RKO (cell line): Measurements from ENCODE around the gene NT5DC4.
A peak's percentile ranks its signal among the peaks of the same experiment; 100 is the strongest.

ENCODE experiments used
- DNase-seq: peaks from one replicate; pipeline ENCODE4 v3.0.0-alpha.2; 2016; ENCODE audit warnings: low spot score

NT5DC4 gene

GRCh38 chr2:112720785-112721184 is at the start of gene NT5DC4:
NT5DC4 (plus strand) TSS chr2:112721020; CDS start chr2:112721080, 60 bp downstream.
- no peak for DNase-seq

- DNase-seq = no peak
Measured at GRCh38 chr2:112671801-112672200, 49.0 kb upstream of the NT5DC4 start.

- DNase-seq = no peak
Measured at GRCh38 chr2:112673008-112673407, 47.8 kb upstream of the NT5DC4 start.

- DNase-seq = no peak
Measured at GRCh38 chr2:112674229-112674628, 46.6 kb upstream of the NT5DC4 start.

- no peak for DNase-seq
Measured at GRCh38 chr2:112679484-112679883, 41.3 kb upstream of the NT5DC4 start.

- no peak for DNase-seq
Measured at GRCh38 chr2:112680666-112681101, 40.1 kb upstream of the NT5DC4 start.

GRCh38 chr2:112682101-112682500 is 38.7 kb upstream of the NT5DC4 start:
- no peak for DNase-seq

- no peak for DNase-seq
Measured at GRCh38 chr2:112683550-112684414, 37.0 kb upstream of the NT5DC4 start.

- no peak for DNase-seq
Measured at GRCh38 chr2:112684415-112684775, 36.4 kb upstream of the NT5DC4 start.

GRCh38 chr2:112685271-112685884 is 35.4 kb upstream of the NT5DC4 start:
- DNase-seq = peak; percentile 45

GRCh38 chr2:112686348-112687217 is 34.2 kb upstream of the NT5DC4 start:
- no peak for DNase-seq

- DNase-seq = no peak
Measured at GRCh38 chr2:112687522-112687921, 33.3 kb upstream of the NT5DC4 start.

- DNase-seq = peak; percentile 18
Measured at GRCh38 chr2:112688086-112688880, 32.5 kb upstream of the NT5DC4 start.

GRCh38 chr2:112690853-112691401 is 29.9 kb upstream of the NT5DC4 start:
- DNase-seq = peak; percentile 90

GRCh38 chr2:112691881-112692281 is 28.9 kb upstream of the NT5DC4 start:
- DNase-seq = peak; percentile 6

- DNase-seq = peak; percentile 94
Measured at GRCh38 chr2:112692495-112692911, 28.3 kb upstream of the NT5DC4 start.

- no peak for DNase-seq
Measured at GRCh38 chr2:112692918-112693317, 27.9 kb upstream of the NT5DC4 start.

- no peak for DNase-seq
Measured at GRCh38 chr2:112693596-112693995, 27.2 kb upstream of the NT5DC4 start.

GRCh38 chr2:112694182-112694581 is 26.6 kb upstream of the NT5DC4 start:
- DNase-seq = no peak

GRCh38 chr2:112698834-112699515 is 21.8 kb upstream of the NT5DC4 start:
- no peak for DNase-seq
